Measurements from ENCODE around the gene DLG2.
A peak's percentile ranks its signal among the peaks of the same experiment; 100 is the strongest.

The DLG2 gene

GRCh38 chr11:84501750-84502149 is 1125.4 kb downstream of the DLG2 start:
- no peaks in the 10 kb centered on the region for H3K36me3 ChIP-seq (replicated peaks; ENCODE audit: insufficient read depth, low read length)
- no peak overlapping the region for H3K9ac ChIP-seq (ENCODE audit: low read length)
- no peaks in the 10 kb centered on the region for H3K4me1 ChIP-seq (ENCODE audit: low read length)
- H3K4me2 ChIP-seq (ENCODE audit: low read depth, low read length) = no peak overlapping the region
- no peaks in the 10 kb centered on the region for H3K79me2 ChIP-seq (ENCODE audit: low read length)
- H3K9me3 ChIP-seq (replicated peaks; ENCODE audit: insufficient read depth, low read length) = no peaks in the 10 kb centered on the region
- H2AFZ ChIP-seq (ENCODE audit: low read length) = no peak overlapping the region
- no peaks in the 10 kb centered on the region for H3K9me2 ChIP-seq (replicated peaks; ENCODE audit: insufficient read depth, low read length)
- no peak overlapping the region for H3K27ac ChIP-seq (ENCODE audit: low read length)
- DNase-seq = peak; percentile 30
- TF ChIP-seq CTCF (IDR thresholded peaks at IDR 0.05; ENCODE audit: low read length) (no peak), EZH2 (optimal IDR thresholded peaks at IDR 0.05; ENCODE audit: low read depth, low read length) (no peak), EZH2phosphoT487 (IDR thresholded peaks at IDR 0.05; ENCODE audit: low read length) (no peak)
- H3K27me3 ChIP-seq (replicated peaks; ENCODE audit: insufficient read depth, low read length) = no peaks in the 10 kb centered on the region
- H3K4me3 ChIP-seq (ENCODE audit: low read length) = no peak overlapping the region
- no peaks in the 10 kb centered on the region for H4K20me1 ChIP-seq (ENCODE audit: insufficient read depth, low read length)
- no peaks in the 10 kb centered on the region for H3F3A ChIP-seq (ENCODE audit: insufficient read depth, low read length)

GRCh38 chr11:84497981-84498411 is 1129.1 kb downstream of the DLG2 start:
- no peak for DNase-seq
- H3K4me3 ChIP-seq (ENCODE audit: low read length) = no peak overlapping the region
- H3K9me2 ChIP-seq (replicated peaks; ENCODE audit: insufficient read depth, low read length) = no peaks in the 10 kb centered on the region
- H3K27me3 ChIP-seq (replicated peaks; ENCODE audit: insufficient read depth, low read length) = no peaks in the 10 kb centered on the region
- TF ChIP-seq EZH2phosphoT487 (IDR thresholded peaks at IDR 0.05; ENCODE audit: low read length) (no peak), CTCF (IDR thresholded peaks at IDR 0.05; ENCODE audit: low read length) (no peak), EZH2 (optimal IDR thresholded peaks at IDR 0.05; ENCODE audit: low read depth, low read length) (no peak)
- H3K36me3 ChIP-seq (replicated peaks; ENCODE audit: insufficient read depth, low read length) = no peaks in the 10 kb centered on the region
- H3K4me1 ChIP-seq (ENCODE audit: low read length) = no peaks in the 10 kb centered on the region
- no peaks in the 10 kb centered on the region for H4K20me1 ChIP-seq (ENCODE audit: insufficient read depth, low read length)
- H3K27ac ChIP-seq (ENCODE audit: low read length) = no peak overlapping the region
- H3K9ac ChIP-seq (ENCODE audit: low read length) = no peak overlapping the region
- no peaks in the 10 kb centered on the region for H3K79me2 ChIP-seq (ENCODE audit: low read length)
- no peaks in the 10 kb centered on the region for H3K9me3 ChIP-seq (replicated peaks; ENCODE audit: insufficient read depth, low read length)
- H3F3A ChIP-seq (ENCODE audit: insufficient read depth, low read length) = no peaks in the 10 kb centered on the region
- H2AFZ ChIP-seq (ENCODE audit: low read length) = no peak overlapping the region
- no peak overlapping the region for H3K4me2 ChIP-seq (ENCODE audit: low read depth, low read length)

GRCh38 chr11:84497181-84497580 is 1130.0 kb downstream of the DLG2 start:
- H3K9me2 ChIP-seq (replicated peaks; ENCODE audit: insufficient read depth, low read length) = no peaks in the 10 kb centered on the region
- DNase-seq = no peak
- no peak overlapping the region for H3K27ac ChIP-seq (ENCODE audit: low read length)
- no peaks in the 10 kb centered on the region for H3K36me3 ChIP-seq (replicated peaks; ENCODE audit: insufficient read depth, low read length)
- no peaks in the 10 kb centered on the region for H3K79me2 ChIP-seq (ENCODE audit: low read length)
- no peak overlapping the region for H3K9ac ChIP-seq (ENCODE audit: low read length)
- TF ChIP-seq EZH2 (optimal IDR thresholded peaks at IDR 0.05; ENCODE audit: low read depth, low read length) = no peak
- TF ChIP-seq EZH2phosphoT487 (IDR thresholded peaks at IDR 0.05; ENCODE audit: low read length) = no peak
- no peak for TF ChIP-seq CTCF (IDR thresholded peaks at IDR 0.05; ENCODE audit: low read length)
- no peak overlapping the region for H3K4me2 ChIP-seq (ENCODE audit: low read depth, low read length)
- no peaks in the 10 kb centered on the region for H3K9me3 ChIP-seq (replicated peaks; ENCODE audit: insufficient read depth, low read length)
- no peaks in the 10 kb centered on the region for H4K20me1 ChIP-seq (ENCODE audit: insufficient read depth, low read length)
- no peaks in the 10 kb centered on the region for H3F3A ChIP-seq (ENCODE audit: insufficient read depth, low read length)
- H3K4me3 ChIP-seq (ENCODE audit: low read length) = no peak overlapping the region
- no peak overlapping the region for H2AFZ ChIP-seq (ENCODE audit: low read length)
- no peaks in the 10 kb centered on the region for H3K27me3 ChIP-seq (replicated peaks; ENCODE audit: insufficient read depth, low read length)
- H3K4me1 ChIP-seq (ENCODE audit: low read length) = no peaks in the 10 kb centered on the region

Data from MM.1S (cell line).